Forelimb muscle (tissue), 1 donor: Measurements from ENCODE around the gene TLX1. TPM values are rescaled to one million over a fixed set of nuclear protein-coding genes. Genes with fewer than 3 reads are reported as not detected.
"Not testable (repeated sequence)": the region's sequence is repeated elsewhere in the genome, so short reads cannot be mapped to it uniquely, and the experiment has no call there.

Source experiments
- DNase-seq: peaks from one replicate; pipeline ENCODE4 v3.0.0-alpha.2; 2013; ENCODE audit warnings: low read depth
- polyA plus RNA-seq: library from polyadenylated mRNA; unstranded; fragments of 120-200 nt; gene quantifications from one replicate; pipeline ENCODE4 v1.2.1, GENCODE V29; 2013; ENCODE audit not compliant: insufficient read length

Gene TLX1
- polyA plus RNA-seq, 1 donor: not detected

GRCh38 chr10:101152316-101152715 lies 21.2 kb downstream of the TLX1 start:
- DNase-seq: no peak

GRCh38 chr10:101154506-101154905 lies 23.4 kb downstream of the TLX1 start:
- DNase-seq: not testable (repeated sequence)

GRCh38 chr10:101155896-101156295 lies 24.8 kb downstream of the TLX1 start:
- DNase-seq: no peak

DNA sequence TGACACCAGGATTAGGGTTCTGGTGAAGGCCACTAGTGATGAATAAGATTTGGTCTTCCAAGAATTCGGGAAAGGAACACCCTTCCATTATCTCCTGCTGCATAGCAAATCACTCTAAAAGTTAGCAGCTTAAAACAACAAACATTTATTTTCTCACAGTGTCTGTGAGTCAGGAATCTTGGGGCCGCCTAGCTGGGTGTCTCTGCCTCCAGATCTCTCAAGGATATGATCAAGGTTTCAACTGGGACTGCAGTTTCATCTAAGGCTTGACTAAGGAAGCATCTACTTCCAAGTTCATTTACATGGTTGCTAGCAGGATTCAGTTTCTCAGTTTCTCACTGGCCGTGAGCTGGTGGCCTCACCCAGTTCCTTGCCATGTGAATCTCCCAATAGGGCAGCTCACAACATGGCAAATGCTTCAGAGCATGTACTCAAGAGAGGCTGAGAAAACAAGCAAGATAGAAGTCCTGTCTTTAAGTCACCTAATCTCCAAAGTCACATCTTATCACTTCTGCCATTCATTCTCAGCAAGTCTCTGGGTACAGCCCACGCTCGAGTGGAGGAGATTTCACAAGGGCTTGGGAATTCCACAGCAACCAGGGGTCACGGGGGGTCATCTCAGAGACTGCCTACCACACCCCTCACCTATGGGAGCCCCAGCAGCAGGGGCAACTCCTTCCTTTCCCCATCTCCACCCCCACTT lies 26.8 kb downstream of the TLX1 start:
- DNase-seq: no peak

DNA sequence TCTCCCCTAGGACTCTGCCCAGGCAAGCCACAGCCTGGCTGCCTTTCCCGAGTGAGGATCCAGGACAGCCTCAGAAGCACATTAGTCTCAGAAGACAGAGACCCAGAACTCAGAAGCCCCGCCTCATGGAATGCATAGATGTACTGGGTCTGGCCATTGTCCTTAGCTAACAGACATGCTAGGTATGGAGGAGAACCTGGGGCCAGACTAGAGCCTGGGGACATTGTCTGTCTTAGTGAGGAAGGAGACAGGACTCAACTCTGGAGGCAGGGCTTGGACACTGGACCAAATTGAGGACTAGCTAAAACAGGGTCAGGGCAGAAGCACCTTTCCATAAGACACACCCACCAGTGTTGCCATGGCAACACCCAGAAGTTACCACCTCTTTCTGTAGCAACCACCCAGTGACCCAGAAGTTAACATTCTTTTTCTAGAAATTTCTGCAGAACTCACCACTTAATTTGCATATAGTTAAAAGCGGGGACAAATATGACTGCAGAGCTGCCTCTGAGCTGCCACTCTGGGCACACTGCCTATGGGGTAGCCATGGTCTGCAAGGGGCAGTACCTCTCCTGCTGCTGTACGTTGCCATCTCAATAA lies 27.5 kb downstream of the TLX1 start:
- no peak for DNase-seq

DNA sequence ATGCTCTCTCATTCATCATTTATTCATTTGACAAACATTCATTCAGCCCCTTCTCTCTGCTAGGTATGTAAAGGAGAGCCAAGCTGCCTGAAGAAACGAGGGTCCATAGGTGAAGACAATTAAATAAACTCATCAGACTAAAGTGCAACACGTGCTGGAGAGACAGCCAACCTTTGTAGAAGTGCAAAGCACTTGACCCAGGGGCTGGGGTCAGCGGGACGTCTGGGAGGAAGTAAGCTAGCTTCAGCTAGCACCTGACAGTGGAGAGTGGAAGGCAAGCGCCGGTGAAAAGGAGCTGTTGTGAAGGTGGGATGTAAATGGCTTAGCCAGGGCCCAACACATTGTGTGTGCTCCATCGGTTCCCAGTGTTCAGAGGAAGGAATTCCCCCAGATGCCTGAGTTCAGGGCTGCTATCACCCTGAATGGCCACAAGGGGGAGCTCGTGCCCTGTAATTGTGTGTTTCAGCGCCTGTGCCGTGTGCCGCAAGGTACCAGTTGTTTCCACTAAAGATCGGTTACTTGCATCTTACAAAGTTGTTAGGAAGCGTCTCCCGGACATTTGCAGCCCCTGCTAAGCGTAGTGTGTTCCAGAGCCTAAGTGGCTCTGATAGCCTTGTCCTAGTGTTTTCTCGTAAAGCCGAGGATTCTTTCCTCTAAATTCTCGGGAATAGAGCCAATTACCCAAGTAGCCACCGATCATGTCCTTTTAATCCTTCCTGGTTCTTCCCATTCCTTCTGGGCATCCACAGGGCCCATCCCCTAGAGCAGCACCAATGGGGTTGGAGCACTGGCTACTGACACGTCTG lies 30.6 kb downstream of the TLX1 start:
- peak; percentile 24 for DNase-seq

DNA sequence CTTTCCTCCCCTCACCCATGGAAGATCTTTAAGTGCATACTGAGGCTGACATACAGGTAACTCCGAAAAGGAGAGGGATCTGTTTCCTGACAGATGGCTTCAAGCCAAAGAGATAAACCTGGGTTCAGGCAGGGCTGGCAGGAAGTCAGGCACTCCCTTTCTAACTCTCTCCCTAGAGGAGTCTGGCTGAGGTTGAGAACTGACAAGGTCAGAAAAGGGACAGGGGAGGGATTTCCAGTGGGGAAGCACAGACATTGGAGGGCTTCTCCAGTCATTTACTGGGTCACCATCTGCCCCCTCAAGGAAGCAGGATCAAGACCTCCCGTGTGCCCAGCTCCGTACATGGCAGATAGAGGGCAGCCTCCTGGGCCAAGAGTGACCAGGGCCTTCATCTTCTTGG lies 31.6 kb downstream of the TLX1 start:
- no peak for DNase-seq

DNA sequence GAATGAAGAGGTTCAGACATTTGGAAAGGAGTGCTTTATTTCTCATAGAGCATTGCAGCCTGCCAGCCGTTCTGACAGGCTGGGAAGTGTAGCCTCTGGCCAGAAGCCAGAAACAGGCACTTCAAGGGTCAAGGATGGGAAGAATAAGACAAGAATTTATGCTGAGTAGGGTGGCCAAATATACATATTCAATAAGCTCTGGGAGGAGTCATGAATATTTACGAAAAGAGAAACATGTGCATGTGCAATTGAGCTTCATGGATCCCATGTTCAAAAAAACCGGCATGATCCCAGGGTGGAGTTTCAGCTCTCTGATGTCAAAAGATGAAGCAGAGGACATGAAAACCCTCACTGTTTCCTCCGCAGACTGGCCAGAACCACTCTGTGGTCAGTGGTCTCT lies 32.9 kb downstream of the TLX1 start:
- no peak for DNase-seq

DNA sequence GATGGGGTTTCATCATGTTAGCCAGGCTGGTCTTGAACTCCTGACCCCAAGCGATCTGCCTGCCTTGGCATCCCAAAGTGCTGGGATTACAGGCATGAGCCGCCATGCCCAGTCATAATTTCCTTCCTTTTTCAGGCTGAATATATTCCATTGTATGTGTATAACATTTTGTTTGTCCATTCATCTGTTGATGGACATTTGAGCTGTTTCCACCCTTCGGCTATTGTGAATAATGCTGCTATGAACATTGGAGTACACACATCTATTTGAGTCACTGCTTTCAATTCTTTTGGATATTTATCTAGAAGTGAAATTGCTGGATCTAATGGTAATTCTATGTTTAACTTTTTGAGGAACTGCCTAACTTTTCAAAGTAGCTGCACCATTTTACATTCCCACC lies 34.6 kb downstream of the TLX1 start:
- no peak for DNase-seq

DNA sequence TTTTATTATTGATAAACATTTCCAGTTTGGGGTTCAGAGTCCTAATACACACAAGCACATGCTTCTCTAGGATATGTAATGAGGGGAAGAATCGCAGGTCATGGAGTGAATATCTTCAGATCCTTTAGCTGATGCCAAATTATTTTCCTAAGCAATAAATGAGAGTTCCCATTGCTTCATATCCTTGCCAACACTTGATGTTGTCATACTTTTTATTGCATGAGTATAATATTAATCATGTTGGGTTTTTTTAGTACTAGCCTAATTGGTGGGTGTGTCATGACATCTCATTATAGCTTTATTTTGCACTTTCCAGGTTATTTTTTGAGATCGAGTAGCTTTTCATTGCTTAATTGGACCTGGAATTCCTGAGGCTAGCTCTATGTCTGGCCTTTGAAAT lies 35.3 kb downstream of the TLX1 start:
- no peak for DNase-seq

GRCh38 chr10:101172741-101173140 lies 41.6 kb downstream of the TLX1 start:
- no peak for DNase-seq

GRCh38 chr10:101174319-101174718 lies 43.2 kb downstream of the TLX1 start:
- DNase-seq: no peak

DNA sequence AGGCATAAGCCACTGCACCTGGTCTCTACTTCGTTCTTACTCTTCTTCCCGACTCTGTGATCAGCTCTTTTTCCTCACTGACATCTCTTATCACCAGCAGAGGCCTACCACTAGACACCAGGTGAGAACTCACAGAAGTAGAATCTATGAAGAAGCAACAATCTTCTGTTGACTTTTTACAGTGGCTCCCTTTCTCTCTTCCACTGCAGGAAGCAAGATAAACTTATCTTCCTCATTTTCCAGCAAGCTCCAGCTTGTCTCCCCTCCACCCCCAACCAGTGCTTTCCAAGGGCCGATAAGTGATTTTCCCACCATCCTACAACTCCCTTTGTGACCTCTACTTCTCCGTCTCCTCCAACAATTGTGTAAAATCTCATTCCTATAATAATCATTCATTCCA lies 45.5 kb downstream of the TLX1 start:
- DNase-seq: no peak

GRCh38 chr10:101182936-101183335 lies 51.8 kb downstream of the TLX1 start:
- DNase-seq: no peak

GRCh38 chr10:101183458-101184183 lies 52.5 kb downstream of the TLX1 start:
- no peak for DNase-seq

Other genes with a start within 250 kb of the TLX1 start
- gene SLF2, start 218.3 kb upstream of the TLX1 start, polyA plus RNA-seq: 87.6 TPM
- 6.7 TPM for gene SEMA4G, start 161.8 kb upstream of the TLX1 start, polyA plus RNA-seq
- 73.6 TPM for gene MRPL43, start 143.8 kb upstream of the TLX1 start, polyA plus RNA-seq
- 9.3 TPM for gene TWNK, start 143.8 kb upstream of the TLX1 start, polyA plus RNA-seq
- 60.9 TPM for gene LZTS2, start 131.5 kb upstream of the TLX1 start, polyA plus RNA-seq
- gene PDZD7, start 100.2 kb upstream of the TLX1 start, polyA plus RNA-seq: 1.6 TPM
- gene SFXN3, start 100.1 kb upstream of the TLX1 start, polyA plus RNA-seq: 22.5 TPM
- 28.0 TPM for gene KAZALD1, start 69.3 kb upstream of the TLX1 start, polyA plus RNA-seq
- 9.6 TPM for gene LBX1, start 98.2 kb downstream of the TLX1 start, polyA plus RNA-seq
- gene BTRC, start 222.9 kb downstream of the TLX1 start, polyA plus RNA-seq: 24.9 TPM